Panc1 (cell line): ENCODE results near the gene TMEM101.

Experiments
- CTCF ChIP-seq: fragments of 450-650 bp; IDR thresholded peaks from 2 replicates; pipeline ENCODE4 v1.5.1; 2017; ENCODE audit warnings: mild to moderate bottlenecking
- POLR2AphosphoS5 ChIP-seq: IDR thresholded peaks from 2 replicates; pipeline ENCODE4 v1.6.1; 2012; ENCODE audit warnings: mild to moderate bottlenecking, low read depth, low read length, moderate library complexity
- SIN3A ChIP-seq: IDR thresholded peaks from 2 replicates; pipeline ENCODE4 v1.6.1; 2012; ENCODE audit warnings: low read depth, mild to moderate bottlenecking, low read length, moderate library complexity, borderline replicate concordance; ENCODE audit not compliant: insufficient read depth

- TF ChIP-seq POLR2AphosphoS5 (no peak), CTCF (no peak), SIN3A (no peak)
Observed at GRCh38 chr17:44038604-44039011, 23.8 kb upstream of the TMEM101 start.
